Erythroblast (primary cell): ENCODE results near the gene PTDSS2.

ENCODE experiments used
- GATA1 ChIP-seq: IDR thresholded peaks from 2 replicates; pipeline ENCODE4 v1.6.1; 2011; ENCODE audit warnings: low read depth, mild to moderate bottlenecking, control low read depth, low read length, moderate library complexity
- POLR2A ChIP-seq: IDR thresholded peaks from 2 replicates; pipeline ENCODE4 v1.6.1; 2011; ENCODE audit warnings: mild to moderate bottlenecking, low read length

GRCh38 chr11:532527-532985 lies 82.5 kb downstream of the PTDSS2 start:
- TF ChIP-seq POLR2A (no peak), GATA1 (no peak)
